ENCODE measurements around the gene PPTC7.

PPTC7 gene

DNA sequence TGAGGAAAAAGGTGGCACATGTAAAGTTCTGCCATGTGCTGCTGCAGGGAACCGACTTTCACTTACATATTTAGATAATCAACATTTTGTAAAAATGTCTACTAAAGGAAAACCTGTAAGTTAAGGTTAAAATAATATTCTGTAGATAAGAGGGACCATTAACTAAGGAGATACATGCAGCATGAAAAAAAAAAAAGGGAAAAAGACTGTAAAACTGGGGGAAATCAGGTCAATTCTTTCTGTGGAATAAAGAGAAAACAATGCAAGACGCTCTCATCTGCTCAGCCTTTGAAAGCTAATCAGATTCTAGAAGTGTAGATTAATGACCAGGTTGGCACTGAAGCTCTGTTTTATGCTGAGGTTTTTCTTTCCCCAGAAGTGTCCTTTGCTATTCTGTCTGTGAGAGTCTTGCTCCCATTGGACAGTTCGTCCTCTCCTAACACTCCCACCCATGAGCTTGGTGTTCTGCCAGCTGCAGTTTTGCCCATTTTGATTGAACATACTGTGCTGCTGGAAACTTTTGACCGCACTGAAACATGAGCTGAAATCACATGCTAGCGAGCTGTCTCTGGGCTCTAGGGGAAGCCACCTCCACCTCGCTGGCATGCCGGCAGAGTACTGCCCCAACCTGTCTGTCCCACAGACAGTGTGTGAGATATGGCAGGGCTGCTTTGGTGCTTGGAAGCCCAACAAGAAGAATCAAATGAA lies 39.7 kb downstream of the PPTC7 start:
- Histone ChIP-seq H3K27me3 (ENCODE audit: insufficient read depth, poor library complexity, severe bottlenecking) (no peaks in the 10 kb centered on the region), H3K27ac (ENCODE audit: poor library complexity, severe bottlenecking) (peak overlapping the region; percentile 100), H3K4me3 (ENCODE audit: severe bottlenecking) (no peak overlapping the region), H3K36me3 (ENCODE audit: low read depth) (peaks cover 31% of the 10 kb centered on the region), H3K9me3 (ENCODE audit: severe bottlenecking) (no peaks in the 10 kb centered on the region), H3K4me1 (ENCODE audit: insufficient read depth, poor library complexity, severe bottlenecking) (peaks cover 69% of the 10 kb centered on the region)
- peak; percentile 92 for DNase-seq (ENCODE audit: low spot score)
- TF ChIP-seq CTCF (IDR thresholded peaks at IDR 0.05; ENCODE audit: poor library complexity, severe bottlenecking) = no peak
- peak; percentile 81 for ATAC-seq (ENCODE audit: low read depth)

DNA sequence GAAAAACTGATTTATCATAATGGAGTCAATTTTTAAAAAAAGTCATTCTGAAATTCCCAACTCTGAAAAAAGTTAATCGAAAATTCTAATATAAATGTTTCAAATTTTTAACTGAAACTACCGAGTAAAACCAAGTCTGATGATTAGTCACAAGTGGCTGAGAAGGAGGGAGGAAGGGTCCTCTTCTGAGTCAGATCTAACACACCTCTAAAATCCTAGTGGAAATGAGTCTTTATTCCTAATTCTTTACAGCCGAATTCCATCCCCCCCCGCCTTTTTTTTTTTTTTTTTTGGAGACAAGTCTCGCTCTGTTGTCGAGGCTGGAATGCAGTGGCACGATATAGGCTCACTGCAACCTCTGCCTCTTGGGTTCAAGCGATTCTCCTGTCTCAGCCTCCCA lies 43.1 kb downstream of the PPTC7 start:
- DNase-seq (ENCODE audit: low spot score) (no peak), ATAC-seq (ENCODE audit: low read depth) (no peak)
- TF ChIP-seq CTCF (IDR thresholded peaks at IDR 0.05; ENCODE audit: poor library complexity, severe bottlenecking) = no peak
- H3K27me3 ChIP-seq (ENCODE audit: insufficient read depth, poor library complexity, severe bottlenecking) = no peaks in the 10 kb centered on the region
- no peak overlapping the region for H3K4me3 ChIP-seq (ENCODE audit: severe bottlenecking)
- H3K36me3 ChIP-seq (ENCODE audit: low read depth) = peaks cover 61% of the 10 kb centered on the region
- H3K27ac ChIP-seq (ENCODE audit: poor library complexity, severe bottlenecking) = peak overlapping the region; percentile 100
- no peaks in the 10 kb centered on the region for H3K9me3 ChIP-seq (ENCODE audit: severe bottlenecking)
- H3K4me1 ChIP-seq (ENCODE audit: insufficient read depth, poor library complexity, severe bottlenecking) = peaks cover 65% of the 10 kb centered on the region

DNA sequence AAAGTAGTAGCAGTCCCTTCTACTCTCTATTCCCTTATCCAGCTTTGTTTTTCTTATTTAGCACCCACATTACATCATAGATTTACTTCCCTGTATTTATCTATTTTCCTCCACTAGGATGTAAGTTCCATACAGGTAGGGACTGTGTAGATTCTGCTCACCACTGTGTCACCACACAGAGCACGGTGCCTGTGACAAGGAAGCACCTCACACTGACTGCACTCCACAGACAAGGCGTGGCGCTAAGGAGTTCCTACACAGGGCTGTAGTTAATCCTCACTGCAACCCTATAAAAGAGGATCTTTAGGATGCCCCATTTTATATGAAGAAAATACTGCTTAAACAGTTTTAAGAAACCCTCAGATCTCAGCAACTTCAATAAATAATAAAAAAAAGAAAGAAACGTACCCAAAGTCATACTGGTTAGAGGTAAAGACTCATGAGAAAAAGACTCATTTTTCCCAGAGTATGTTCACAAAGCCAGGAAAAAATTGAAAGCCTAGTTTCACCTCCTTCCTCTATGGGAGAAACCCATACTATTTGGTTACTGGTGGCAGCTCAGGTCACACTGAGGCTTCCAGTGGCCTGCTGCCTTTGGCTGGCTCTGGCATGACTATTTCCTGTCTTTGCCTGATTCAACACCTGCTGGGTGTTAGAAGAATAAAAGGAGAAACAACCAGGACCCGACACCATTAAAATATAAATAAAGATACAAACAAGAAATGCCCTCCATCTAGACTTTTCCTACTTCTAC lies 44.1 kb downstream of the PPTC7 start:
- ATAC-seq (ENCODE audit: low read depth) = no peak
- H3K36me3 ChIP-seq (ENCODE audit: low read depth) = peaks cover 61% of the 10 kb centered on the region
- peaks cover 55% of the 10 kb centered on the region for H3K4me1 ChIP-seq (ENCODE audit: insufficient read depth, poor library complexity, severe bottlenecking)
- no peaks in the 10 kb centered on the region for H3K9me3 ChIP-seq (ENCODE audit: severe bottlenecking)
- H3K27me3 ChIP-seq (ENCODE audit: insufficient read depth, poor library complexity, severe bottlenecking) = no peaks in the 10 kb centered on the region
- no peak for TF ChIP-seq CTCF (IDR thresholded peaks at IDR 0.05; ENCODE audit: poor library complexity, severe bottlenecking)
- peak overlapping the region; percentile 100 for H3K27ac ChIP-seq (ENCODE audit: poor library complexity, severe bottlenecking)
- no peak overlapping the region for H3K4me3 ChIP-seq (ENCODE audit: severe bottlenecking)
- DNase-seq (ENCODE audit: low spot score) = no peak

DNA sequence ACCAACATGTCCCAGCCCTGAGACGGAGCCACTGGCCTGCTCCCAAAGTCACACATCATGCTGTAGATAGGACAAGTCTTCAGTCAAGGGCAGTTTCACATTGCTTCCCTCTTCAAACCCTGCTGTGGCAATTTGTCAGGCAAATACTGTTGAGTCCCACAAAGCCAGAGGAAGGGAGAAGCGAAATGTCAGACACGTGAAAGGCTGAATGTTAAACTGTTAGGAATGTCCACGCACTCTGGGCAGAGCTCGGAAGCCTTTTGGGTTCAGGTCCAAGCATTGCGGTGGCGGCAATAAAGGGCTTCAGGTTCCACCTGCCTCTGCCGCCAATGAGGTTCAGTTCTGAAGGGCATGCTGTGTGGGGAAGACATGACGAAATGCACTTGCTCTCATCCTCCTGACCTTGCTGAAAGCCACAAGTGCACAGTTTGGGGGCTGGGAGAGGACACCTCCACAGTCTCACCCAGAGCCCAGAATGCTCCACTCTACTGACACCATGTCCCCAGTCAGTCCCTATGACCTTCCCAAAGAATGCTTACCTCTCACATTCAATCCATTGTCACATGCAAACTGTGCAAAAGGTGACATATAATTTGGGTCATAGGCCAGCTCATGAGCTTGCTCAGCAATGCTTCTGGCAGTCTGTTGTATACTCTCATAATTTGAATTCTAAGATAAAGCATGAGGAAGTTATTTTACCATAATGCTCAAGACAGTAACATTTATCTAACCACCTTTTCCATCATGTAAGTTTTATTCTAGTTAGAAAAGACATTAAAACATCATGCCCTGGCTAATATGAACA lies 45.3 kb downstream of the PPTC7 start:
- no peaks in the 10 kb centered on the region for H3K9me3 ChIP-seq (ENCODE audit: severe bottlenecking)
- TF ChIP-seq CTCF (IDR thresholded peaks at IDR 0.05; ENCODE audit: poor library complexity, severe bottlenecking) = no peak
- ATAC-seq (ENCODE audit: low read depth) (peak; percentile 95), DNase-seq (ENCODE audit: low spot score) (peak; percentile 89)
- H3K4me1 ChIP-seq (ENCODE audit: insufficient read depth, poor library complexity, severe bottlenecking) = peaks cover 57% of the 10 kb centered on the region
- peak overlapping the region; percentile 100 for H3K27ac ChIP-seq (ENCODE audit: poor library complexity, severe bottlenecking)
- no peak overlapping the region for H3K4me3 ChIP-seq (ENCODE audit: severe bottlenecking)
- H3K36me3 ChIP-seq (ENCODE audit: low read depth) = peaks cover 68% of the 10 kb centered on the region
- H3K27me3 ChIP-seq (ENCODE audit: insufficient read depth, poor library complexity, severe bottlenecking) = no peaks in the 10 kb centered on the region
